ENCODE data around the gene FERMT2. TPM values are rescaled to one million over a fixed set of nuclear protein-coding genes. Genes with fewer than 3 reads are reported as not detected.

Gene FERMT2
- total RNA-seq, 2 donors from 2014 or later = 38.8 to 62.9 TPM

- no peaks in the 10 kb centered on the region for H3K9me3 ChIP-seq
- H3K4me1 ChIP-seq (replicated peaks) = no peaks in the 10 kb centered on the region
- H3K4me3 ChIP-seq = no peak overlapping the region
- DNase-seq (ENCODE audit: low spot score) = no peak
- no peak for TF ChIP-seq CTCF (IDR thresholded peaks at IDR 0.05)
- no peak for TF ChIP-seq POLR2AphosphoS5 (IDR thresholded peaks at IDR 0.05)
- intact Hi-C loops (cut with DNase I) = no loop called here
- no peaks in the 10 kb centered on the region for H3K27me3 ChIP-seq (replicated peaks; ENCODE audit: insufficient read depth)
- 85% methylated on average over 1 of the region's 1 CpG for WGBS
- H3K27ac ChIP-seq = no peak overlapping the region
- H3K36me3 ChIP-seq = no peaks in the 10 kb centered on the region
Measured at GRCh38 chr14:52992236-52992870, 41.5 kb upstream of the FERMT2 start.

- Histone ChIP-seq H3K36me3 (no peaks in the 10 kb centered on the region), H3K9me3 (no peaks in the 10 kb centered on the region), H3K4me1 (replicated peaks) (no peaks in the 10 kb centered on the region), H3K4me3 (no peak overlapping the region), H3K27me3 (replicated peaks; ENCODE audit: insufficient read depth) (no peaks in the 10 kb centered on the region), H3K27ac (no peak overlapping the region)
- no peak for DNase-seq (ENCODE audit: low spot score)
- intact Hi-C loops (cut with DNase I) = no loop called here
- no peak for TF ChIP-seq POLR2A (IDR thresholded peaks at IDR 0.05)
- TF ChIP-seq CTCF (IDR thresholded peaks at IDR 0.05) = no peak
- no peak for TF ChIP-seq POLR2AphosphoS5 (IDR thresholded peaks at IDR 0.05)
Measured at GRCh38 chr14:52988139-52988538, 37.3 kb upstream of the FERMT2 start.

- no peaks in the 10 kb centered on the region for H3K9me3 ChIP-seq
- H3K4me3 ChIP-seq = no peak overlapping the region
- intact Hi-C loops (cut with DNase I) = no loop called here
- no peaks in the 10 kb centered on the region for H3K4me1 ChIP-seq (replicated peaks)
- no peaks in the 10 kb centered on the region for H3K36me3 ChIP-seq
- WGBS = 59% methylated on average over 3 of the region's 3 CpGs
- TF ChIP-seq CTCF (IDR thresholded peaks at IDR 0.05) (no peak), POLR2A (IDR thresholded peaks at IDR 0.05) (no peak), POLR2AphosphoS5 (IDR thresholded peaks at IDR 0.05) (no peak)
- no peaks in the 10 kb centered on the region for H3K27me3 ChIP-seq (replicated peaks; ENCODE audit: insufficient read depth)
- H3K27ac ChIP-seq = no peak overlapping the region
- DNase-seq (ENCODE audit: low spot score) = no peak
Measured at GRCh38 chr14:52987514-52987913, 36.7 kb upstream of the FERMT2 start.

GRCh38 chr14:52987042-52987441, 36.2 kb upstream of the FERMT2 start:
- no peak for TF ChIP-seq CTCF (IDR thresholded peaks at IDR 0.05)
- TF ChIP-seq POLR2AphosphoS5 (IDR thresholded peaks at IDR 0.05) = no peak
- no peak for TF ChIP-seq POLR2A (IDR thresholded peaks at IDR 0.05)
- H3K4me1 ChIP-seq (replicated peaks) = no peaks in the 10 kb centered on the region
- no peaks in the 10 kb centered on the region for H3K36me3 ChIP-seq
- WGBS = 67% methylated on average over 2 of the region's 2 CpGs
- intact Hi-C loops (cut with DNase I) = no loop called here
- no peaks in the 10 kb centered on the region for H3K27me3 ChIP-seq (replicated peaks; ENCODE audit: insufficient read depth)
- no peaks in the 10 kb centered on the region for H3K9me3 ChIP-seq
- H3K4me3 ChIP-seq = no peak overlapping the region
- H3K27ac ChIP-seq = no peak overlapping the region
- DNase-seq (ENCODE audit: low spot score) = no peak

- DNase-seq (ENCODE audit: low spot score) = no peak
- no peak for TF ChIP-seq POLR2A (IDR thresholded peaks at IDR 0.05)
- no peak for TF ChIP-seq POLR2AphosphoS5 (IDR thresholded peaks at IDR 0.05)
- TF ChIP-seq CTCF (IDR thresholded peaks at IDR 0.05) = no peak
- intact Hi-C loops (cut with DNase I) = no loop called here
- Histone ChIP-seq H3K9me3 (no peaks in the 10 kb centered on the region), H3K27me3 (replicated peaks; ENCODE audit: insufficient read depth) (no peaks in the 10 kb centered on the region), H3K4me3 (no peak overlapping the region), H3K36me3 (no peaks in the 10 kb centered on the region), H3K27ac (no peak overlapping the region), H3K4me1 (replicated peaks) (no peaks in the 10 kb centered on the region)
- 49% methylated on average over 3 of the region's 3 CpGs for WGBS
Measured at GRCh38 chr14:52977798-52978197, 26.9 kb upstream of the FERMT2 start.
